H9 (cell line): Measurements from ENCODE around the gene EEF1E1. TPM values are rescaled to one million over a fixed set of nuclear protein-coding genes. Genes with fewer than 3 reads are reported as not detected.

ENCODE experiments used
- DNase-seq: peaks from one replicate; pipeline ENCODE4 v3.0.0-alpha.2; 2017
- H2AFZ ChIP-seq: one replicate; pipeline ENCODE4 v1.6.1; 2013; ENCODE audit warnings: mild to moderate bottlenecking, low read length, control low read depth, moderate library complexity
- H2AK5ac ChIP-seq: 2 replicates; pipeline ENCODE4 v1.6.1; 2013; ENCODE audit warnings: low read length, control low read depth, mixed read lengths; ENCODE audit not compliant: insufficient read length
- H2BK120ac ChIP-seq: one replicate; pipeline ENCODE4 v1.6.1; 2013; ENCODE audit warnings: low read depth, mild to moderate bottlenecking, low read length, control low read depth, inconsistent platforms; ENCODE audit not compliant: poor library complexity, severe bottlenecking
- H2BK12ac ChIP-seq: 2 replicates; pipeline ENCODE4 v1.6.1; 2013; ENCODE audit warnings: low read length, control low read depth, mixed read lengths, low read depth; ENCODE audit not compliant: insufficient read length
- H2BK15ac ChIP-seq: 2 replicates; pipeline ENCODE4 v1.6.1; 2013; ENCODE audit warnings: low read depth, low read length, control low read depth
- H2BK20ac ChIP-seq: one replicate; pipeline ENCODE4 v1.6.1; 2013; ENCODE audit warnings: low read depth, mild to moderate bottlenecking, low read length, control low read depth, inconsistent platforms; ENCODE audit not compliant: poor library complexity, severe bottlenecking
- H2BK5ac ChIP-seq: 2 replicates; pipeline ENCODE4 v1.6.1; 2013; ENCODE audit warnings: low read length, control low read depth, mixed read lengths; ENCODE audit not compliant: insufficient read length
- H3K14ac ChIP-seq: 2 replicates; pipeline ENCODE4 v1.6.1; 2013; ENCODE audit warnings: low read length, control low read depth; ENCODE audit not compliant: insufficient read depth
- H3K18ac ChIP-seq: 2 replicates; pipeline ENCODE4 v1.6.1; 2013; ENCODE audit warnings: low read depth, mild to moderate bottlenecking, mixed read lengths, low read length, control low read depth; ENCODE audit not compliant: insufficient read length
- H3K23ac ChIP-seq: 2 replicates; pipeline ENCODE4 v1.6.1; 2013; ENCODE audit warnings: low read length, control low read depth, mixed read lengths, low read depth; ENCODE audit not compliant: insufficient read length
- H3K23me2 ChIP-seq: 2 replicates; pipeline ENCODE4 v1.6.1; 2013; ENCODE audit warnings: low read depth, mild to moderate bottlenecking, mixed read lengths, low read length, control low read depth; ENCODE audit not compliant: insufficient read length, poor library complexity, severe bottlenecking
- H3K27ac ChIP-seq: 2 replicates; pipeline ENCODE4 v1.5.1; 2013; ENCODE audit warnings: low read length, control low read depth, mixed read lengths, low read depth; ENCODE audit not compliant: insufficient read length
- H3K27me3 ChIP-seq: 2 replicates; pipeline ENCODE4 v1.6.1; 2013; ENCODE audit warnings: low read length, control low read depth, inconsistent platforms; ENCODE audit not compliant: insufficient read depth
- H3K4ac ChIP-seq: 2 replicates; pipeline ENCODE4 v1.6.1; 2013; ENCODE audit warnings: low read depth, mild to moderate bottlenecking, control low read depth, inconsistent platforms, low read length, moderate library complexity
- H3K4me1 ChIP-seq: 2 replicates; pipeline ENCODE4 v1.6.1; 2013; ENCODE audit warnings: low read length, control low read depth, inconsistent platforms; ENCODE audit not compliant: insufficient read depth
- H3K4me2 ChIP-seq: 2 replicates; pipeline ENCODE4 v1.6.1; 2013; ENCODE audit warnings: low read length, control low read depth, mixed read lengths; ENCODE audit not compliant: insufficient read length, insufficient read depth
- H3K56ac ChIP-seq: 2 replicates; pipeline ENCODE4 v1.6.1; 2013; ENCODE audit warnings: low read depth, mild to moderate bottlenecking, mixed read lengths, low read length, control low read depth; ENCODE audit not compliant: insufficient read length
- H3K79me1 ChIP-seq: 2 replicates; pipeline ENCODE4 v1.6.1; 2013; ENCODE audit warnings: low read depth, mild to moderate bottlenecking, moderate library complexity, low read length, control low read depth, inconsistent platforms; ENCODE audit not compliant: insufficient read depth, poor library complexity, severe bottlenecking
- H3K79me2 ChIP-seq: 2 replicates; pipeline ENCODE4 v1.6.1; 2013; ENCODE audit warnings: low read length, control low read depth, inconsistent platforms; ENCODE audit not compliant: insufficient read depth
- H3K9ac ChIP-seq: 2 replicates; pipeline ENCODE4 v1.6.1; 2013; ENCODE audit warnings: low read length, control low read depth, mixed read lengths; ENCODE audit not compliant: insufficient read length; ENCODE audit errors: extremely low read depth
- H3K9me3 ChIP-seq: one replicate; pipeline ENCODE4 v1.6.1; 2013; ENCODE audit warnings: low read depth, low read length, inconsistent platforms; ENCODE audit not compliant: control insufficient read depth
- H3T11ph ChIP-seq: one replicate; pipeline ENCODE4 v1.6.1; 2013; ENCODE audit warnings: mild to moderate bottlenecking, low read length, control low read depth, inconsistent platforms
- H4K20me1 ChIP-seq: one replicate; pipeline ENCODE4 v1.6.1; 2013; ENCODE audit not compliant: control insufficient read depth, insufficient read length, insufficient read depth
- H4K5ac ChIP-seq: 2 replicates; pipeline ENCODE4 v1.6.1; 2013; ENCODE audit warnings: low read depth, mild to moderate bottlenecking, mixed read lengths, low read length, control low read depth; ENCODE audit not compliant: insufficient read length
- H4K8ac ChIP-seq: replicated peaks from 2 replicates; pipeline ENCODE4 v1.6.1; 2013; ENCODE audit warnings: low read length, control low read depth, mixed read lengths, low read depth; ENCODE audit not compliant: insufficient read length
- H4K91ac ChIP-seq: 2 replicates; pipeline ENCODE4 v1.6.1; 2013; ENCODE audit warnings: low read depth, mild to moderate bottlenecking, moderate library complexity, mixed read lengths, low read length, control low read depth; ENCODE audit not compliant: insufficient read length
- H3K27ac Mint-ChIP-seq, 3 experiments: 2 replicates in 2 of 3; 3 replicates in 1 of 3; pipeline ENCODE4 v1.8.0; 2020 to 2021; ENCODE audit warnings: mixed read lengths in 3 of 3, mild to moderate bottlenecking in 1 of 3, moderate library complexity in 1 of 3
- H3K27me3 Mint-ChIP-seq: 2 replicates; pipeline ENCODE4 v1.8.0; 2021; ENCODE audit warnings: low read depth, mild to moderate bottlenecking, moderate library complexity, mixed read lengths
- H3K36me3 Mint-ChIP-seq, 3 experiments: 2 replicates in 2 of 3; 3 replicates in 1 of 3; pipeline ENCODE4 v1.8.0; 2020 to 2021; ENCODE audit warnings: low read depth in 3 of 3, mixed read lengths in 3 of 3; ENCODE audit not compliant: insufficient read depth in 1 of 3
- H3K4me1 Mint-ChIP-seq, 2 experiments: 2 replicates each; pipeline ENCODE4 v1.8.0; 2020; ENCODE audit warnings: mixed read lengths in 2 of 2
- H3K4me3 Mint-ChIP-seq, 2 experiments: 2 replicates in 1 of 2; 3 replicates in 1 of 2; pipeline ENCODE4 v1.8.0; 2020 to 2021; ENCODE audit warnings: mild to moderate bottlenecking in 2 of 2, mixed read lengths in 2 of 2, moderate library complexity in 1 of 2
- H3K9me3 Mint-ChIP-seq, 2 experiments: 2 replicates in 1 of 2; 3 replicates in 1 of 2; pipeline ENCODE4 v1.8.0; 2020; ENCODE audit warnings: mild to moderate bottlenecking in 2 of 2, mixed read lengths in 2 of 2, moderate library complexity in 1 of 2
- CTCF ChIP-seq: fragments of 200-600 bp; sonication (generic); conservative IDR thresholded peaks from 3 replicates; pipeline ENCODE4 v1.8.0; 2021; ENCODE audit warnings: antibody characterized with exemption, mild to moderate bottlenecking
- WGBS: extraction: QIAGEN DNeasy Blood & Tissue Kit; methylation state at CpG from one replicate; pipeline ENCODE4 v1.1.7; 2013; ENCODE audit warnings: missing lambda C conversion rate, low lambda C conversion rate, mixed read lengths; ENCODE audit not compliant: insufficient read length; ENCODE audit errors: extremely low coverage; 5-methylcytosine and 5-hydroxymethylcytosine counted together
- total RNA-seq: library from RNA; stranded (reverse); gene quantifications from 2 replicates; pipeline ENCODE4 v1.2.1, GENCODE V29; 2021

Gene EEF1E1
- total RNA-seq, 1 experiment from 2014 or later = 71.8 TPM

DNA sequence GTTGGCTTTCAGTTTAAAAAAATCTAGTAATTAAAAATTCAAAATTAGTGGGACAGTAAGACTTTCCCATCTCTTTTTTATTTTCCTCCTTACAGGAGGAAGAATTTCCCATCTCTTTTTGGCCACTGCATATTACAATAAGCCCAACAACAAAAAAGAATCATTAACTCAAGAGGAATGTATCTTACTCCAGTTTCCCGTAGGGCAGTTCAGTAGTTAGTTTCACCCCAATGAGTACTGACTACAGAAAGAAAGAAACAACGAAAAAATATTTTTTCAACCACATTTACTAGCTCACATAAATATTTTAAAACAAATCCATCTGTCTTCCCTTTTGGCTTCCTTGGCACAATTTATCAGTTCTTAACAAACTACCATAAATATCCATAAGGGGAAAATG is 23.2 kb downstream of the EEF1E1 start:
- Histone ChIP-seq H3K56ac (no peak overlapping the region), H3K79me1 (no peaks in the 10 kb centered on the region), H3K27me3 (no peaks in the 10 kb centered on the region), H3T11ph (no peak overlapping the region), H2BK12ac (no peak overlapping the region), H3K9ac (no peak overlapping the region), H3K27ac (no peak overlapping the region), H2AK5ac (no peak overlapping the region), H3K4ac (no peak overlapping the region), H4K91ac (no peak overlapping the region), H3K4me1 (no peaks in the 10 kb centered on the region), H2AFZ (no peak overlapping the region), H4K5ac (no peak overlapping the region), H2BK5ac (no peak overlapping the region), H3K23me2 (no peaks in the 10 kb centered on the region), H4K20me1 (no peaks in the 10 kb centered on the region), H3K79me2 (peaks cover 2% of the 10 kb centered on the region; the same call in 1 of the 2 replicates), H3K23ac (no peak overlapping the region), H3K4me2 (no peak overlapping the region), H2BK15ac (no peak overlapping the region), H2BK120ac (no peak overlapping the region), H2BK20ac (no peak overlapping the region), H3K9me3 (no peaks in the 10 kb centered on the region), H3K18ac (no peak overlapping the region), H4K8ac (no peak overlapping the region), H3K14ac (no peak overlapping the region)
- H3K4me3 Mint-ChIP-seq = no peak overlapping the region
- no peak overlapping the region for H3K27ac Mint-ChIP-seq
- no peak for DNase-seq
- H3K9me3 Mint-ChIP-seq = peaks cover 0 to 6% of the 10 kb centered on the region in 2 experiments; a peak in 2 of 5 replicates
- no CpG with 5 or more reads among the region's 2 CpGs for WGBS
- no peak for TF ChIP-seq CTCF
- peaks cover 20 to 38% (median 37%) of the 10 kb centered on the region in 3 experiments for H3K36me3 Mint-ChIP-seq
- H3K27me3 Mint-ChIP-seq = no peaks in the 10 kb centered on the region
- peaks cover 0 to 3% of the 10 kb centered on the region in 2 experiments; a peak in 1 of 4 replicates for H3K4me1 Mint-ChIP-seq
